GM06990 (cell line): Measurements from ENCODE around the gene KRT10.

Experiments used
- DNase-seq: peaks from one replicate; pipeline ENCODE4 v3.0.0-alpha.2; 2011; ENCODE audit not compliant: insufficient read length; ENCODE audit errors: extremely low read depth
- H3K27me3 ChIP-seq: replicated peaks from 2 replicates; pipeline ENCODE4 v1.6.0; 2011; ENCODE audit warnings: low read length; ENCODE audit not compliant: control insufficient read depth, insufficient read depth
- H3K36me3 ChIP-seq: 2 replicates; pipeline ENCODE4 v1.5.1; 2011; ENCODE audit warnings: low read length; ENCODE audit not compliant: control insufficient read depth, insufficient read depth
- H3K4me3 ChIP-seq: replicated peaks from 2 replicates; pipeline ENCODE4 v1.5.1; 2011; ENCODE audit warnings: low read depth, mild to moderate bottlenecking, control low read depth, low read length
- CTCF ChIP-seq: IDR thresholded peaks from 2 replicates; pipeline ENCODE4 v1.5.1; 2011; ENCODE audit warnings: low read length, control low read depth, mild to moderate bottlenecking, inconsistent platforms; ENCODE audit not compliant: insufficient read depth, poor library complexity, severe bottlenecking

The KRT10 gene

GRCh38 chr17:40810494-40810893, 11.9 kb downstream of the KRT10 start:
- Histone ChIP-seq H3K27me3 (no peaks in the 10 kb centered on the region; the same call in 1 of the 2 replicates), H3K36me3 (no peaks in the 10 kb centered on the region), H3K4me3 (no peak overlapping the region)
- DNase-seq, result no peak
- TF ChIP-seq CTCF, result no peak

GRCh38 chr17:40809721-40810421, 12.5 kb downstream of the KRT10 start:
- no peaks in the 10 kb centered on the region; the same call in 1 of the 2 replicates for H3K27me3 ChIP-seq
- no peak for TF ChIP-seq CTCF
- no peaks in the 10 kb centered on the region for H3K36me3 ChIP-seq
- no peak for DNase-seq
- no peak overlapping the region for H3K4me3 ChIP-seq

GRCh38 chr17:40806131-40806530, 16.3 kb downstream of the KRT10 start:
- no peak for DNase-seq
- H3K36me3 ChIP-seq, result no peaks in the 10 kb centered on the region
- no peak overlapping the region for H3K4me3 ChIP-seq
- H3K27me3 ChIP-seq, result no peaks in the 10 kb centered on the region; the same call in 1 of the 2 replicates
- TF ChIP-seq CTCF, result no peak

- peak; percentile 86 for TF ChIP-seq CTCF
- peak; percentile 40 for DNase-seq
- no peak overlapping the region for H3K4me3 ChIP-seq
- no peaks in the 10 kb centered on the region for H3K36me3 ChIP-seq
- H3K27me3 ChIP-seq, result peaks cover 3% of the 10 kb centered on the region
These were observed 18.8 kb downstream of the KRT10 start for GRCh38 chr17:40803617-40804082.

GRCh38 chr17:40801157-40801556, 21.3 kb downstream of the KRT10 start:
- TF ChIP-seq CTCF, result no peak
- H3K27me3 ChIP-seq, result peaks cover 3% of the 10 kb centered on the region

More at GRCh38 chr17:40801157-40801556, 21.3 kb downstream of the KRT10 start:
- H3K36me3 ChIP-seq, result no peaks in the 10 kb centered on the region
- DNase-seq, result no peak
- no peak overlapping the region for H3K4me3 ChIP-seq
